ENCODE measurements around the gene POLR1E.

Gene POLR1E

GRCh38 chr9:37522971-37523370, 37.2 kb downstream of the POLR1E start:
- no peak for DNase-seq (ENCODE audit: low read depth)
- H3K4me3 ChIP-seq (ENCODE audit: low read depth, low read length) = no peak overlapping the region
- no peak for TF ChIP-seq CTCF (IDR thresholded peaks at IDR 0.05; ENCODE audit: control insufficient read depth, extremely low read depth, insufficient read depth)

GRCh38 chr9:37523916-37524315, 38.2 kb downstream of the POLR1E start:
- no peak for TF ChIP-seq CTCF (IDR thresholded peaks at IDR 0.05; ENCODE audit: control insufficient read depth, extremely low read depth, insufficient read depth)
- no peak for DNase-seq (ENCODE audit: low read depth)
- H3K4me3 ChIP-seq (ENCODE audit: low read depth, low read length) = no peak overlapping the region

GRCh38 chr9:37528652-37529471, 43.1 kb downstream of the POLR1E start:
- no peak overlapping the region for H3K4me3 ChIP-seq (ENCODE audit: low read depth, low read length)
- TF ChIP-seq CTCF (IDR thresholded peaks at IDR 0.05; ENCODE audit: control insufficient read depth, extremely low read depth, insufficient read depth) = no peak
- DNase-seq (ENCODE audit: low read depth) = no peak

GRCh38 chr9:37531699-37532098, 46.0 kb downstream of the POLR1E start:
- DNase-seq (ENCODE audit: low read depth) = no peak
- H3K4me3 ChIP-seq (ENCODE audit: low read depth, low read length) = no peak overlapping the region

GRCh38 chr9:37534412-37534811, 48.7 kb downstream of the POLR1E start:
- DNase-seq (ENCODE audit: low read depth) = no peak
- no peak for TF ChIP-seq CTCF (IDR thresholded peaks at IDR 0.05; ENCODE audit: control insufficient read depth, extremely low read depth, insufficient read depth)
- no peak overlapping the region for H3K4me3 ChIP-seq (ENCODE audit: low read depth, low read length)

More at GRCh38 chr9:37531699-37532098, 46.0 kb downstream of the POLR1E start:
- no peak for TF ChIP-seq CTCF (IDR thresholded peaks at IDR 0.05; ENCODE audit: control insufficient read depth, extremely low read depth, insufficient read depth)

GRCh38 chr9:37534901-37535300, 49.2 kb downstream of the POLR1E start:
- no peak for TF ChIP-seq CTCF (IDR thresholded peaks at IDR 0.05; ENCODE audit: control insufficient read depth, extremely low read depth, insufficient read depth)
- no peak overlapping the region for H3K4me3 ChIP-seq (ENCODE audit: low read depth, low read length)
- DNase-seq (ENCODE audit: low read depth) = no peak

GRCh38 chr9:37538099-37538498, 52.4 kb downstream of the POLR1E start:
- H3K4me3 ChIP-seq (ENCODE audit: low read depth, low read length) = no peak overlapping the region
- no peak for TF ChIP-seq CTCF (IDR thresholded peaks at IDR 0.05; ENCODE audit: control insufficient read depth, extremely low read depth, insufficient read depth)
- DNase-seq (ENCODE audit: low read depth) = no peak
